Hematopoietic multipotent progenitor cell treated with erythropoietin and hydrocortisone succinate and interleukin-3 and kit ligand, for 4 days (in vitro differentiated cells): ENCODE data around the gene SMIM5.

Experiments used
- DNase-seq: peaks from one replicate; pipeline ENCODE4 v3.0.0-alpha.2; 2015

The SMIM5 gene

DNA sequence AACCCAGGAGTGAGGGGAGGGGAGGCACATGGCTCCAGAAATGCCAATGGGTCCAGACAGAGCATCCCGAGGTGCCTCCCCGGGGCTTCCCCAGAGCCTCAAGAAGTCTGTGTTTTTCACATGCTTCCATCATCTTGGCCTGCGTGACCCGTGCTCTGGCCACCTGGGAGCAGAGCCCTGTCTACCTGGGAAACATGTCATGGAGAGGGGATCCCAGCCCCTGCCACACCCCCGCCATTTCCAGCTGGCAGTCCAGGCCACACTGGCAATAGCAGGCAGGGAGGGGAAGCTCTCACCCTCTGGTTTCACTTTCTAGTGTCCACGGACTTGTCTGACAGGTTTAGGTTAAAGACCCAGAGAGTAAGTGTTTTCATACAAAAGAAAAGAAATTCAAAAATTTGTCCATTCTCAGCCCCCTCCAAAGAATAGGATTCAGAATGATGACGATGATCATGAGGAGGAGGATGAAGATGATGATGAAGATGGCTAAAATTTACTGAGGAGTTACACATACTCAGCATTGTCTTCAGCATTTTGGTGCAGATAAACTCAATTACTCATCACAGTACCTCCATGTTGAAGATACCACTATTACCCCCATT is 9.0 kb downstream of the SMIM5 start:
- DNase-seq: no peak

DNA sequence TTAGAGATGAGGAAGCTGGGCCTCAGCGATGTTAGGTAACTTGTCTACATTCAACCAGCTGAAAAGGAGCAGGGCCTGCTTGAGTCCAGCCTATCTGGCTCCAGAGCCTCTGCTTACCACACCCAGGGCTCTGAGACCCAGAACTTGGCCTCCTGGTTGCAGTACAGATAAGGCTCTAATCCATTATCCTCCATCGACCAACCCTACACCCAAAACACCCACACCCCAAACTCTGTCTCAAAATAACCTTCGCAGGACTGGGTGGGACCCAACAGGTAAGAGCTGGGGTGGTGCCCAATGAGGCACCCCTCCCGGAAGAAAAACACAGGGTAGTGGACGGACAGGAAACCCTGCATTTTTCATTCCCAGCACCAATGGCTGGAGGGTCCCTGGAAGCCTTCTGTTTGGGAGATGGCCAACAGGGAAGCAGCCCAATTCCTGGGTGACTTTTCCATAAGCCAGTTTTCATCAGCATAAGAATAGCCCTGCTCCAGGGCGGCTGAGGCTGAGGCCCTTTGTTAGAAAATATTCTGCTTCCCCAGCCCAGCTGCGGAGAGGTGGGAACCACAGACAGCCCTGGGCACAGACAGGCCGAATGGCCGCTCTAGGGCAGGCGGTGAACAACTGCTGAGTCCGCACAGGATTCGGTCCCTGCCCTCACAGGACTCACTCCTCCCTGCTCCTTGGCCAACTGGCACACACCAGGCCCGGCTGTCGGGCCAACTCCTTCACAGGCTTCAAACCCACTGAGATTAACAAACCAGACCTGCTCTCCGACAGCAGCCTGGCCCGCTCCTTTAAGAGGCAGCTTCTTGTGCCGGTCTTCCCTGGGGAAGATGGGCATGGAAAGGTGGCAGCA is 9.8 kb downstream of the SMIM5 start:
- peak; percentile 86 for DNase-seq

DNA sequence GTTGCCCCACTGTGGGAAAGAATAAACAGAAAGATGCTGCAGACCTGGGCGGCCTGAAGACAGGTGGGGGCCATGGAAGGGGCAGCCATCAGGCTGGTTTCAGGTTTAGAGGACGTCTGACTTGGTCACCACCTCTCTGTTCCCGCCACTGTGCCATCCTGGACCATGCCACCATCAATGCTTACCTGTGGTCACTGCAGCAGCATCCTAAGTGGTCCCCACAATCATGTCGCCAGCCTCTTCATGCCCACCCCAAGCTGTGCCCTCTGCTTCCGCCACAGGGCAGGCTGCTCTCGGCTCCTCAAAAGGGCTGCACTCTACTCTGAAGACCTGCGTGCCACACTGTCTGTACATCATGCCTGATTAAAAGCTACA is 10.4 kb downstream of the SMIM5 start:
- DNase-seq: no peak

GRCh38 chr17:75645501-75645888 is 12.3 kb downstream of the SMIM5 start:
- peak; percentile 70 for DNase-seq

- DNase-seq: peak; percentile 89
Observed at GRCh38 chr17:75645889-75646637, 12.8 kb downstream of the SMIM5 start.

- DNase-seq: no peak
Observed at GRCh38 chr17:75646638-75646992, 13.4 kb downstream of the SMIM5 start.

DNA sequence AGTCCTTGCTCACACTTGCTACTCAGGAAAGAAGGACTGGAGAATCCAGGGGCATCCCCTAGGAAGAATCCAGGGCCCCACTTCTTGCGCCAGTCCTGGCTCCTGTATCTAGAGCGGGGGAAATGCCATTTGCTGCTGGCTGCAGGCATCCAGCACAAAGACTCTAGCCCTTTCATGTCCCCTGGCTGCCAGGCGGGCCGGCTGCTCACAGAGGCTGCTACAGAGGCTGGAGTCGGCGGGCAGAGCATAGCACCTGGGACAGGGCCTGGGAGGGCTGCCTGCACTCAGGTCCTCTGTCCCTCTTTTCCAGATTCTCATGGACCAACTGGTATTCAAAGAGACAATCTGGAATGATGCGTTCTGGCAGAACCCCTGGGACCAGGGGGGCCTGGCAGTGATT is 13.8 kb downstream of the SMIM5 start:
- DNase-seq: no peak

- no peak for DNase-seq
Observed at GRCh38 chr17:75647921-75648320, 14.7 kb downstream of the SMIM5 start.

GRCh38 chr17:75649687-75650086 is 16.5 kb downstream of the SMIM5 start:
- no peak for DNase-seq

DNA sequence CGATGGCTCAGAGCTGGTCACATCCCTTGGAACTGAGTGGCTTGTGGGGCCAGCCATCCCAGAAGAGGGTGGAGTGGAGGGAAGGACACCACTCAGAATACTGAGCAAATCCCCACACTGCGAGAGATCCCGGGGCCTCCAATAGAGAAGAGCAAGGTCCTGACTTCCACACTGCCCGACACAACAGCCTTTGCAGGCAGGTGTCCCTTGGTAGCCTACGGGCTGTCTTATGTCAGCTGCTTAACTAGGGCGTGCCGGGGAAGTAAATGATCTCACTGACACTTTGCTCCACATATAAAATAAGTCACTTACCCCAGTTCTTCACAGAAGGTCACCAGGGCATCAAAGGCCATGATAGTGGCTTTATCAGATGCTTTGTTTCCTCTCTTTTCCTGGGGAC is 17.6 kb downstream of the SMIM5 start:
- DNase-seq: no peak

DNA sequence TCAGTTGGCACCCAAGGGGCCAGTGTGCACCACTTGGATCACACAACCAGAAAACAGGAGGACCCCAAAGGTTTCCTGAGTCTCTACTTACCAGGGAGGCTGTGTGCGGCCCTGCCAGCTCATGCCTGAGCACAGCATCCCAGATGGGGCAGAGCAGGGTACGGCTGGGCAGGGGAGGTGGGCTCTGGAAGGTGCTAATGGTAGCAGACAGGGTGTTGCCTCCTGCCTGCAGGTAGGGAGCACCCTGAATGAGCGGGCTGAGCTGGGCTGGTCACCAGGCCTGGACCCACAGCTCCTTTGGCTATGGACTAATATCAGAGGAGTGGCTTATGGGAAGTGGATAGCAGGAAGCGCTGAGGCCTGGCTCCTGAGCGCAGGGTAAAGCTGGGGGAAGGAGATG is 19.1 kb downstream of the SMIM5 start:
- no peak for DNase-seq

DNA sequence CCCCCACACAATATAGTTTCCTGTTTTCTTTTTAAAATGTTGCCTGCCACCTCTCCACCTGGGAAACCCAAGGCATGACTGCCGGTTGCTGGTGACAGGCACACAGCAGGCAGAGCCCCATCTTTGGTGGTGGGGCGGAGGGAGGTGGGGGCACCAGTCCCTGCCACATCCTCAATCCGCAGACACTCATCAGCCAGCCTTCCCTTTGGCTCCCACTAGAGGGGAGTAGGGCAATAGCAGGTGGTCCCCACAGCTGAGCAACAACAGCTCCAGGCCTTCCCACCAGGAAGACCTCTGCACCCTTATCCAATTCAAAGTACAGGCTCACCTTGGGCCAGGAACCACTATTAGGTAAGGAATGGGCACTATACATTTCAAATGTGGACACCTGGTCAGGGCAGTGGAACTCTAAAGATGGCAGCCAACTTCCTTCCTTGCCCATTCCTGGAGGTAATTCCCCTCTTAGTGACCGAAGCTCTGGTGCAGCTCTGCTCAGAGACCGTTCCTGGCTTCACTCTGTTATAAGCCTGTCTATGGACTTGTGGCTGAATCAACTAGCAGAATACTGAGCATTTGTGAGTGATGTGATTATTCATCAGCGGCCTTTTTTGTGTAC is 19.8 kb downstream of the SMIM5 start:
- peak; percentile 85 for DNase-seq

DNA sequence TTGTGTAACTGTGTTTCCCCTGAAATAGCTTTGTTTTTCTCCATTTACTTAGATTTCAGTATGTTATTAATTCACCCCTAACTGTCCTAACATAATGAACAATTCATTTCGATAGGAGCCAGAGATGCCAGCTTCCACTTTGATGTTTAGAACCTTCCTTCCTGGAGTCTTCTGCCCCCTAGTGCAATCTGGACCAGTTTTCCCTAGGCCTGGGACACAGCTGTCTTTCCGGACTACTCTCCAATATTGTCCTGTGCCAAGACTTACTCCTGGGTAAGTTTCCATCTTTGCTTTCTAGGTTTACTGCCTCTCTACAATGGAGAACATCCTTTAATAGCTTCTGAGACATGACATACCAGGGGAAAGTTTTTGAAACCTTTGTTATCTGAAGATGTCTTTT is 20.9 kb downstream of the SMIM5 start:
- DNase-seq: no peak

DNA sequence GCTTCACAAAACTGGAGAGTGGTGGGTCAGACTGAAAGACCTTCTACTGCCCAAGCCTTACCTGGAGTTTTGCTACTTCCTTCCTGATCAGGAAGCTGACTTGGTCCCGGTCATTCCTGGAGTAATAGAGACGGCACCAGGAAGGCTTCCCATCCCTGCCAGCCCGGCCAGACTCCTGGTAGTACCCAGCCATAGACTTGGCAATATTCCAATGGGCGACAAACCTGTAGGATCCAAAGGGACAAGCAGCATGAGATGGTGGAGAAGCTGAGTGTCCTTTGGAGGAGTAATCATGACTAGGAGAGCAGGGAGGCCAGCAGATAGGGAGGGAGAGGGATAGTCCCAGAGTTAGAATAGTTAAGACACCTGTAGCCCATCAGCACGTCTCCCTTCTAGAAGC is 25.0 kb downstream of the SMIM5 start:
- DNase-seq: no peak

- no peak for DNase-seq
Observed at GRCh38 chr17:75661531-75661930, 28.3 kb downstream of the SMIM5 start.

DNA sequence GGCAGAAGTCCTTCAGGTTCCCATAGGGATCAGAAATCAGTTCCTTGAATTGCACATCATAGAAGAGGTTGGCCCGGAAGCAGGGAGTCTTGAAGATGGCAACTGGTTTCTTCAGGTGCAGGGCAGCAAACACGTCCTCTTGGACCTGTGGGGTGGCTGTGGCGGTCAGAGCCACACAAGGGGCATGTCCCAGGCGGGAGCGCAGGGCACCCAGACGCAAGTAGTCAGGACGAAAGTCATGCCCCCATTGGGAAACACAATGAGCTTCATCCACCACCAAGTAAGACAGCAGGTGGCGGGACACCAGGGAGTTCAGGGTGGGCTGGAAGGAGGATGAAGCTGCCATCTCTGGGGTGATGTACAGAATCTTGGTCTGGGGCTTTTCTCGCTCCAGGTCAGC is 29.3 kb downstream of the SMIM5 start:
- DNase-seq: no peak

DNA sequence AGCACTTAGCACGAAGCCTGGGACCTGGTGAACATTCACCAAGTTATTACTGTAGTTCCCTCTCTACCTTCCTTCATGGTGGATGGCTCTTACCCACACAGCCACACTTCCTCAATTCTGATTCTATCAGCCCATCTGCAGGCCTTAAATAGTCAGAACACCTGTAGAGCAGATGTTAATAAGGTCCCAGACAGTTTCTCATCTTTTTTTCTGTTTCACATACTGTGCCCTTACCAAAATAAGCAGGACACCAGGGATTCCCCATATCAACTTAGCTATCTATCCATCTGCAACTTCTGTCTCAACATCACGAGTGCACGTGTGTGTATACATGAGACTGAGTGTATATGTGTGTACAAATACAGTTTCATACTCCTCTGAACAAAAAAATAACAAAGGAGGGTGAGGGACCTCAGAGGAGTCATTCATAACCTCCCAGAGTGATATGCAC is 30.9 kb downstream of the SMIM5 start:
- no peak for DNase-seq

GRCh38 chr17:75665981-75666380 is 32.7 kb downstream of the SMIM5 start:
- DNase-seq: no peak

GRCh38 chr17:75666959-75667790 is 33.9 kb downstream of the SMIM5 start, which contains the start of the genes RECQL5 and SAP30BP:
Gene RECQL5 (minus strand): TSS chr17:75667154. CDS start chr17:75666557, 597 bp downstream.
Gene SAP30BP (plus strand): TSS chr17:75667338. CDS start chr17:75667373, 35 bp downstream.
- peak; percentile 99 for DNase-seq

GRCh38 chr17:75667825-75668224 is 34.6 kb downstream of the SMIM5 start:
- DNase-seq: no peak

- no peak for DNase-seq
Observed at GRCh38 chr17:75668489-75668888, 35.3 kb downstream of the SMIM5 start.

GRCh38 chr17:75670868-75671267 is 37.6 kb downstream of the SMIM5 start:
- no peak for DNase-seq
